PC-3 (cell line): ENCODE data around the gene CROCC.

ENCODE experiments used
- EZH2 ChIP-seq: fragments of 300-600 bp; sonication (generic); IDR thresholded peaks from one replicate; pipeline ENCODE4 v1.6.1; 2017; ENCODE audit warnings: antibody characterized with exemption, mild to moderate bottlenecking, low read length; ENCODE audit not compliant: unreplicated experiment
- TF ChIP-seq, protein P1 (sequence below): fragments of 300-600 bp; sonication (generic); conservative IDR thresholded peaks from 2 replicates; pipeline ENCODE4 v1.5.1; 2017; ENCODE audit warnings: antibody characterized with exemption, low read depth, mild to moderate bottlenecking, low read length

- TF ChIP-seq, protein P1, sequence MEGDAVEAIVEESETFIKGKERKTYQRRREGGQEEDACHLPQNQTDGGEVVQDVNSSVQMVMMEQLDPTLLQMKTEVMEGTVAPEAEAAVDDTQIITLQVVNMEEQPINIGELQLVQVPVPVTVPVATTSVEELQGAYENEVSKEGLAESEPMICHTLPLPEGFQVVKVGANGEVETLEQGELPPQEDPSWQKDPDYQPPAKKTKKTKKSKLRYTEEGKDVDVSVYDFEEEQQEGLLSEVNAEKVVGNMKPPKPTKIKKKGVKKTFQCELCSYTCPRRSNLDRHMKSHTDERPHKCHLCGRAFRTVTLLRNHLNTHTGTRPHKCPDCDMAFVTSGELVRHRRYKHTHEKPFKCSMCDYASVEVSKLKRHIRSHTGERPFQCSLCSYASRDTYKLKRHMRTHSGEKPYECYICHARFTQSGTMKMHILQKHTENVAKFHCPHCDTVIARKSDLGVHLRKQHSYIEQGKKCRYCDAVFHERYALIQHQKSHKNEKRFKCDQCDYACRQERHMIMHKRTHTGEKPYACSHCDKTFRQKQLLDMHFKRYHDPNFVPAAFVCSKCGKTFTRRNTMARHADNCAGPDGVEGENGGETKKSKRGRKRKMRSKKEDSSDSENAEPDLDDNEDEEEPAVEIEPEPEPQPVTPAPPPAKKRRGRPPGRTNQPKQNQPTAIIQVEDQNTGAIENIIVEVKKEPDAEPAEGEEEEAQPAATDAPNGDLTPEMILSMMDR: no peak
- no peak for TF ChIP-seq EZH2
Measured at GRCh38 chr1:16966282-16966681, 44.6 kb downstream of the CROCC start.
